HUES48 (cell line): ENCODE data around the gene DAZAP2.
A peak's percentile ranks its signal among the peaks of the same experiment; 100 is the strongest.

Source experiments
- H3K27ac ChIP-seq: one replicate; pipeline ENCODE4 v1.7.0; 2013; ENCODE audit warnings: low read depth, low read length, inconsistent platforms
- H3K27me3 ChIP-seq: 2 replicates; pipeline ENCODE4 v1.6.1; 2013; ENCODE audit warnings: mild to moderate bottlenecking, low read length; ENCODE audit not compliant: control insufficient read depth, insufficient read depth
- H3K36me3 ChIP-seq: 2 replicates; pipeline ENCODE4 v1.6.1; 2013; ENCODE audit warnings: low read length; ENCODE audit not compliant: control insufficient read depth, insufficient read depth
- H3K4me1 ChIP-seq: 2 replicates; pipeline ENCODE4 v1.6.1; 2013; ENCODE audit warnings: mild to moderate bottlenecking, low read length; ENCODE audit not compliant: control insufficient read depth, insufficient read depth
- H3K4me3 ChIP-seq: 2 replicates; pipeline ENCODE4 v1.5.1; 2013; ENCODE audit warnings: mild to moderate bottlenecking, low read depth, low read length
- H3K9ac ChIP-seq: 2 replicates; pipeline ENCODE4 v1.6.1; 2013; ENCODE audit warnings: mild to moderate bottlenecking, low read depth, low read length, moderate library complexity
- H3K9me3 ChIP-seq: 2 replicates; pipeline ENCODE4 v1.6.1; 2013; ENCODE audit warnings: low read length; ENCODE audit not compliant: control insufficient read depth, insufficient read depth

The DAZAP2 gene

DNA sequence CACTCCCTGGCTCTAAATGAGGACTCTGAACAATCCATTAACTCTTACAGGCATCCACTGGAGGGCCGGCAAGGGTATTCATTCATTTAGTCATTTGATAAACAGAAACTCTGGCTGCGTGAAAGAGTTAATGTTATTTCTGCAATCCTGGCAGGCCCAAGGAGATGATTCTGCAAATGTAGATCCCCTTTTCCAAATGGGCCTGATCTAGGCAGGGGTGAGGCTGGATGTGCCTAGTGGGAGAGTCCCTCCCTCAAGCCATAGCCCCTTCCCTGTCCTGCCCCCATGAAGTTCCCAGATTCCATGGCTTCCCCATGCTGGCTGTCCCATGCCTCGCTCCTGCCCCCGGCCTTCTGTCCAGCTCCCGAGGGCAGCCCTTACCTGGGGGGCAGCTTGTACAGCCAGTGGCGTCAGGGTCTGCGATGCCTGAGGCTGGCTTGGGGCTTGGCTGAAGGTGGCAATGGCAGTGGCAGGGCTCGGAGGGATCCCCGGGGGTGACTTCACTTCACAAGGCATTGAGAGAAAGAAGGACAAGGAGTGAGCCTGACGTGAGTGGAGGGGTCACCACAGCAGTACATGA, 39.2 kb upstream of the DAZAP2 start:
- Histone ChIP-seq H3K9me3 (no peaks in the 10 kb centered on the region), H3K36me3 (0 out of 2 replicates have a peak, but pooled peaks cover 5% of the 10 kb centered on the region), H3K4me3 (no peak overlapping the region), H3K27me3 (no peaks in the 10 kb centered on the region), H3K9ac (no peak overlapping the region), H3K4me1 (no peaks in the 10 kb centered on the region), H3K27ac (no peak overlapping the region)

- Histone ChIP-seq H3K27me3 (no peaks in the 10 kb centered on the region), H3K9ac (no peak overlapping the region), H3K36me3 (0 out of 2 replicates have a peak, but pooled peaks cover 5% of the 10 kb centered on the region), H3K9me3 (no peaks in the 10 kb centered on the region), H3K4me1 (no peaks in the 10 kb centered on the region), H3K4me3 (no peak overlapping the region), H3K27ac (no peak overlapping the region)
Observed at GRCh38 chr12:51200156-51200555, 38.5 kb upstream of the DAZAP2 start.

- Histone ChIP-seq H3K4me3 (no peak overlapping the region), H3K36me3 (0 out of 2 replicates have a peak, but pooled peaks cover 5% of the 10 kb centered on the region), H3K27ac (no peak overlapping the region), H3K9ac (no peak overlapping the region), H3K4me1 (no peaks in the 10 kb centered on the region), H3K9me3 (no peaks in the 10 kb centered on the region), H3K27me3 (no peaks in the 10 kb centered on the region)
Observed at GRCh38 chr12:51200806-51201205, 37.8 kb upstream of the DAZAP2 start.

- no peak overlapping the region for H3K9ac ChIP-seq
- no peak overlapping the region for H3K27ac ChIP-seq
- no peaks in the 10 kb centered on the region for H3K4me1 ChIP-seq
- no peaks in the 10 kb centered on the region for H3K9me3 ChIP-seq
- 0 out of 2 replicates have a peak, but pooled peaks cover 5% of the 10 kb centered on the region for H3K36me3 ChIP-seq
- no peaks in the 10 kb centered on the region for H3K27me3 ChIP-seq
- no peak overlapping the region for H3K4me3 ChIP-seq
Observed at GRCh38 chr12:51202718-51203117, 35.9 kb upstream of the DAZAP2 start.

DNA sequence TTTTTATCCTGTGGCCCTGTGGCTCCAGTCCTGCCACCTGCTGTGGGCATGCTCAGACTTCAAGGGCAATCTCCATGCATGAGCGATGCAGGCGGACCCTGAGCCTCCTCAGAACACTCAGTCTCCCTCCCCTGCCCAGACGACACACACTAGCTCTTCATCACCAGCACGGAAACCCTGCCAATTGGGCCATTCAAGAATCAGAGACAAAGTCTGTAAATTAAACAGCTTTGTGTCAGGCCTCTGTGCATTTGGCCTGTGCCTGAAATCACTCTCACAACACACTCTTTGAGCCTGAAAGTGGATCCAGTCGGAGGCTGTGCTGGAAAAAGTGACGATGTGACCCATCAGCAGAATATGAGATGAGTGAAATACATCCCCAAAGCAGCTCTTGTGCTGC, 33.3 kb upstream of the DAZAP2 start:
- 0 out of 2 replicates have a peak, but pooled peaks cover 5% of the 10 kb centered on the region for H3K36me3 ChIP-seq
- H3K27ac ChIP-seq, result no peak overlapping the region
- H3K27me3 ChIP-seq, result no peaks in the 10 kb centered on the region
- no peaks in the 10 kb centered on the region for H3K4me1 ChIP-seq
- no peaks in the 10 kb centered on the region for H3K9me3 ChIP-seq
- no peak overlapping the region for H3K9ac ChIP-seq
- H3K4me3 ChIP-seq, result no peak overlapping the region

DNA sequence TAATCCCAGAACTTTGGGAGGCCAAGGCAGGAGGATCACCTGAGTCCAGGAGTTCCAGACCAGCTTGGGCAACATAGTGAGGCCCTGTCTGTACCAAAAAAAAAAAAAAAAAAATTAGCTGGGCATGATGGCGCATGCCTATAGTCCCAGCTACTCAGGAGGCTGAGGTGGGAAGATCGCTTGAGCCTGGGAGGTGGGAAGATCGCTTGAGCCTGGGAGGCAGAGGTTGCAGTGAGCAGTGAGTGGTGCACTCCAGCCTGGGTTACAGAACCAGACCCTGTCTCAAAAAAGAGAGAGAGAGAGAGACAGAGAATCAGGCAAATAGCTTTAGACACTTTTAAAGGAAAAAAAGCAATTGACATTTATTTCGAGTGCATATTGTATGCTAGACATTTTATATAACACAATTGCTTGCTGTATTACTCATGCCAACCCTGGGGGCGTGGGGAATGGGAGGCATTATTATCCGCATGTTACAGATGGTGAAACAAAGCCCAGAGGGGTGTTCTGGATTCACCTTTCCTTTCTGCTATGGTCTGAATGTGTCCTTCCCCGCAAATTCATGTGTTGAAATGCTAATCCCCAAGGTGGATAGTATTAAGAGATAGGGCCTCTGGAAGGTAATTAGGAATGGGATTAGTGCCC, 30.5 kb upstream of the DAZAP2 start:
- Histone ChIP-seq H3K36me3 (0 out of 2 replicates have a peak, but pooled peaks cover 2% of the 10 kb centered on the region), H3K9me3 (no peaks in the 10 kb centered on the region), H3K4me1 (no peaks in the 10 kb centered on the region), H3K4me3 (no peak overlapping the region), H3K9ac (no peak overlapping the region), H3K27ac (no peak overlapping the region), H3K27me3 (no peaks in the 10 kb centered on the region)

DNA sequence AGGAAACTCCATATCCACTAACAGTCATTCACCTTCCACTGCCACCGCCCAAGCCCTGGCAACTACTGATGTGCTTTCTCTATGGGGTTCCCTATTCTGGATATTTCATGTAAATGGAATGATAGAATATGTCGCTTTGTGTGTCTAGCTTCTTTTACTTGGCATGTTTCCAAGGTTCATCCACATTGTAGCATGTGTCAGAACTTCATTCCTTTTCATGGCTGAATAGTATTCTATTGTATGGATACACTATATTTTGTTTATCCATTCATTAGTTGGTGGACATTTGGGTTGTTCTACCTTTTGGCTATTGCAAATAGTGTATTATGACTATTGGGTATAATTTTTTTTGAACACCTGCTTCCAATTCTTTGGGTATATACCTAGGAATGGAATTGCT, 29.4 kb upstream of the DAZAP2 start:
- H3K27me3 ChIP-seq, result no peaks in the 10 kb centered on the region
- H3K9ac ChIP-seq, result no peak overlapping the region
- H3K36me3 ChIP-seq, result no peaks in the 10 kb centered on the region
- no peaks in the 10 kb centered on the region for H3K4me1 ChIP-seq
- H3K27ac ChIP-seq, result no peak overlapping the region
- H3K9me3 ChIP-seq, result no peaks in the 10 kb centered on the region
- H3K4me3 ChIP-seq, result no peak overlapping the region

- no peak overlapping the region for H3K4me3 ChIP-seq
- no peaks in the 10 kb centered on the region for H3K4me1 ChIP-seq
- no peaks in the 10 kb centered on the region for H3K27me3 ChIP-seq
- no peaks in the 10 kb centered on the region for H3K36me3 ChIP-seq
- H3K9ac ChIP-seq, result no peak overlapping the region
- H3K27ac ChIP-seq, result no peak overlapping the region
- H3K9me3 ChIP-seq, result no peaks in the 10 kb centered on the region
Observed at GRCh38 chr12:51210690-51211395, 27.8 kb upstream of the DAZAP2 start.

DNA sequence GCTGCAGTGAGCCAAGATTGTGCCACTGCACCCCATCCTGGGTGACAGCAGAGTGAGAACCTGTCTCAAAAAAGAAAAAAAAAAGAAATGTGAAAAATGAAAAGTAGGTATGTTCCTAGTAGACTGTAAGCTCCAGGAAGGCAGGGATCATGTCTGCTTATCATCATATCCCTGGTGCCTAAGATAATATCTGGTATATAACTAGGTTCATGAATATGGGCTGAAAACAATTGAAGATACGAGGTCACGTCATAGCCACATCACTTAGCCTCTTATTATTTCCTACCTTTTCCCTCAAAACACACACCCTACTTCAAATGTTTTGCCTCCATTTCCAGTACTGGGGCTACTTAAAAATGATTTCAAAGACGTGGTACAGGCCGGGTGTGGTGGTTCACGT, 23.7 kb upstream of the DAZAP2 start:
- H3K27me3 ChIP-seq, result no peaks in the 10 kb centered on the region
- H3K9ac ChIP-seq, result no peak overlapping the region
- no peaks in the 10 kb centered on the region for H3K36me3 ChIP-seq
- H3K4me3 ChIP-seq, result no peak overlapping the region
- peaks cover 23% of the 10 kb centered on the region for H3K4me1 ChIP-seq
- H3K27ac ChIP-seq, result no peak overlapping the region
- no peaks in the 10 kb centered on the region for H3K9me3 ChIP-seq

- Histone ChIP-seq H3K9ac (no peak overlapping the region; the same call in 1 of the 2 replicates), H3K4me3 (peak overlapping the region; percentile 69), H3K36me3 (no peaks in the 10 kb centered on the region), H3K27ac (peak overlapping the region; percentile 95), H3K27me3 (no peaks in the 10 kb centered on the region), H3K9me3 (no peaks in the 10 kb centered on the region), H3K4me1 (peaks cover 23% of the 10 kb centered on the region)
Observed at GRCh38 chr12:51216642-51217041, 22.0 kb upstream of the DAZAP2 start.
